ENCODE measurements around the gene AFF4. TPM values are rescaled to one million over a fixed set of nuclear protein-coding genes. Genes with fewer than 3 reads are reported as not detected.

AFF4 gene
- polyA plus RNA-seq, 3 donors: 9.7 to 17.7 (median 17.6) TPM

DNA sequence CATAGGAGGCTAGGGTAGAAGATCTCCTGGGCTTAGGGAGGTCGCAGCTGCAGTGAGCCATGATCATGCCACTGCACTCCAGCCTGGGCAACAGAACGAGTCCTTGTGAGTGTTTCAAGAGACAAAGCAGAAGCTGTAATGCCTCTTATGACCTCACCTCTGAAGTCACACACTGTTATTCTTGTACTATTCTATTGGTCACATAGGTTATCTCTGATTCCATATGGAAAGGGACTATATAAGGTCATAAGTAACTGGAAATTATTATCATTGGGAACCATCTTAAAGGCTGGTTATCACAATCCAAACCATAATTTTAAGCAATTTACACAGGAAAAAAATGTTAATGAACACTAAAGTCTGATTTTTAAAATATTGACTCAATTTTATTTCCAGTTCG lies 17.9 kb upstream of the AFF4 start:
- TF ChIP-seq, protein P1, sequence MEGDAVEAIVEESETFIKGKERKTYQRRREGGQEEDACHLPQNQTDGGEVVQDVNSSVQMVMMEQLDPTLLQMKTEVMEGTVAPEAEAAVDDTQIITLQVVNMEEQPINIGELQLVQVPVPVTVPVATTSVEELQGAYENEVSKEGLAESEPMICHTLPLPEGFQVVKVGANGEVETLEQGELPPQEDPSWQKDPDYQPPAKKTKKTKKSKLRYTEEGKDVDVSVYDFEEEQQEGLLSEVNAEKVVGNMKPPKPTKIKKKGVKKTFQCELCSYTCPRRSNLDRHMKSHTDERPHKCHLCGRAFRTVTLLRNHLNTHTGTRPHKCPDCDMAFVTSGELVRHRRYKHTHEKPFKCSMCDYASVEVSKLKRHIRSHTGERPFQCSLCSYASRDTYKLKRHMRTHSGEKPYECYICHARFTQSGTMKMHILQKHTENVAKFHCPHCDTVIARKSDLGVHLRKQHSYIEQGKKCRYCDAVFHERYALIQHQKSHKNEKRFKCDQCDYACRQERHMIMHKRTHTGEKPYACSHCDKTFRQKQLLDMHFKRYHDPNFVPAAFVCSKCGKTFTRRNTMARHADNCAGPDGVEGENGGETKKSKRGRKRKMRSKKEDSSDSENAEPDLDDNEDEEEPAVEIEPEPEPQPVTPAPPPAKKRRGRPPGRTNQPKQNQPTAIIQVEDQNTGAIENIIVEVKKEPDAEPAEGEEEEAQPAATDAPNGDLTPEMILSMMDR (IDR thresholded peaks at IDR 0.05): no peak
- WGBS (ENCODE audit: insufficient coverage): 100% methylated on average over 2 of the region's 3 CpGs
- Histone ChIP-seq H3K27ac (ENCODE audit: low read depth in 1 of 2, low read length in 2 of 2) (no peak overlapping the region), H3K79me2 (ENCODE audit: insufficient read depth, low read length) (no peaks in the 10 kb centered on the region), H3K9ac (ENCODE audit: insufficient read depth, low read length, poor library complexity, severe bottlenecking) (no peak overlapping the region), H4K20me1 (ENCODE audit: insufficient read depth, low read length) (no peaks in the 10 kb centered on the region), H3K4me1 (ENCODE audit: control insufficient read depth in 1 of 2, insufficient read depth in 2 of 2, low read length in 2 of 2) (peaks cover 3 to 7% of the 10 kb centered on the region in 2 donors), H3K27me3 (ENCODE audit: control insufficient read depth in 2 of 2, insufficient read depth in 2 of 2, low read length in 2 of 2) (no peaks in the 10 kb centered on the region), H2AFZ (ENCODE audit: insufficient read depth, low read depth, low read length, poor library complexity, severe bottlenecking) (no peak overlapping the region), H3K4me2 (replicated peaks; ENCODE audit: extremely low read depth, low read length, poor library complexity, severe bottlenecking) (no peak overlapping the region), H3K4me3 (replicated peaks in 1 of 3; ENCODE audit: low read depth in 2 of 3, low read length in 3 of 3) (no peak overlapping the region), H3K9me3 (replicated peaks in 1 of 2; ENCODE audit: control insufficient read depth in 1 of 2, insufficient read depth in 1 of 2, low read length in 2 of 2) (peaks cover 0 to 13% of the 10 kb centered on the region in 2 donors), H3K36me3 (replicated peaks in 1 of 2; ENCODE audit: control insufficient read depth in 1 of 2, insufficient read depth in 2 of 2, low read length in 2 of 2) (no peaks in the 10 kb centered on the region)
- peak overlapping the region in 2 of 7 donors; percentile 2 to 71 for H3K27ac Mint-ChIP-seq
- peaks cover 9% of the 10 kb centered on the region for H3K4me1 Mint-ChIP-seq
- peaks cover 7 to 33% (median 23%) of the 10 kb centered on the region in 7 donors for H3K9me3 Mint-ChIP-seq
- H3K4me3 Mint-ChIP-seq: no peak overlapping the region
- intact Hi-C loops (cut with micrococcal nuclease): no loop called here
- no peak for DNase-seq
- peaks cover 0 to 4% (median 2%) of the 10 kb centered on the region in 3 donors for H3K27me3 Mint-ChIP-seq (ENCODE audit: low read depth in 3 of 3)
- H3K36me3 Mint-ChIP-seq: no peaks in the 10 kb centered on the region

GRCh38 chr5:132979976-132980375 lies 16.5 kb upstream of the AFF4 start:
- H3K36me3 ChIP-seq (replicated peaks in 1 of 2; ENCODE audit: control insufficient read depth in 1 of 2, insufficient read depth in 2 of 2, low read length in 2 of 2): no peaks in the 10 kb centered on the region
- no peak overlapping the region for H3K4me2 ChIP-seq (replicated peaks; ENCODE audit: extremely low read depth, low read length, poor library complexity, severe bottlenecking)
- WGBS (ENCODE audit: insufficient coverage): no CpG with 5 or more reads among the region's 2 CpGs
- H3K4me3 ChIP-seq (replicated peaks in 1 of 3; ENCODE audit: low read depth in 2 of 3, low read length in 3 of 3): no peak overlapping the region
- Mint-ChIP-seq H3K4me1 (peaks cover 9% of the 10 kb centered on the region), H3K27me3 (ENCODE audit: low read depth in 3 of 3) (peaks cover 0 to 4% (median 2%) of the 10 kb centered on the region in 3 donors), H3K4me3 (no peak overlapping the region), H3K27ac (peak overlapping the region; percentile 25 to 82 (median 57)), H3K9me3 (peaks cover 7 to 33% (median 23%) of the 10 kb centered on the region in 7 donors), H3K36me3 (no peaks in the 10 kb centered on the region)
- H3K27ac ChIP-seq (ENCODE audit: low read depth in 1 of 2, low read length in 2 of 2): peak overlapping the region in 1 of 2 donors; percentile 57
- no peak overlapping the region for H3K9ac ChIP-seq (ENCODE audit: insufficient read depth, low read length, poor library complexity, severe bottlenecking)
- peaks cover 0 to 13% of the 10 kb centered on the region in 2 donors for H3K9me3 ChIP-seq (replicated peaks in 1 of 2; ENCODE audit: control insufficient read depth in 1 of 2, insufficient read depth in 1 of 2, low read length in 2 of 2)
- no peak for DNase-seq
- H3K27me3 ChIP-seq (ENCODE audit: control insufficient read depth in 2 of 2, insufficient read depth in 2 of 2, low read length in 2 of 2): no peaks in the 10 kb centered on the region
- H3K4me1 ChIP-seq (ENCODE audit: control insufficient read depth in 1 of 2, insufficient read depth in 2 of 2, low read length in 2 of 2): peaks cover 3 to 7% of the 10 kb centered on the region in 2 donors
- intact Hi-C loops (cut with micrococcal nuclease): no loop called here
- H2AFZ ChIP-seq (ENCODE audit: insufficient read depth, low read depth, low read length, poor library complexity, severe bottlenecking): peak overlapping the region; percentile 25
- no peaks in the 10 kb centered on the region for H4K20me1 ChIP-seq (ENCODE audit: insufficient read depth, low read length)
- H3K79me2 ChIP-seq (ENCODE audit: insufficient read depth, low read length): no peaks in the 10 kb centered on the region
- TF ChIP-seq, protein P1 (IDR thresholded peaks at IDR 0.05): no peak
